HEK293 (cell line): Measurements from ENCODE around the gene LEP.

Source experiments
- CTCF ChIA-PET: fragments of 350-600 bp; formaldehyde crosslinking; extraction: SDS; loops from one replicate; lab custom pipeline; 2021; ENCODE audit warnings: antibody characterized with exemption; lab: Yijun Ruan, JAX
- POLR2A ChIA-PET: fragments of 300-600 bp; formaldehyde crosslinking; extraction: SDS; loops from one replicate; lab custom pipeline; 2020; ENCODE audit warnings: antibody characterized with exemption, inconsistent platforms; lab: Yijun Ruan, JAX
- H3K27ac ChIP-seq: fragments of 200-500 bp; sonication (Bioruptor generic); 2 replicates; pipeline ENCODE4 v1.5.1; 2014; ENCODE audit warnings: low read depth, low read length, control low read depth, inconsistent platforms; ENCODE audit errors: extremely low read depth
- H3K36me3 ChIP-seq, 2 experiments: fragments of 200-500 bp in 1 of 2; sonication (Bioruptor generic) in 1 of 2; 1 replicate in 1 of 2; 2 replicates in 1 of 2; pipeline ENCODE4 v1.5.1; 2014 to 2017; ENCODE audit warnings: inconsistent platforms in 2 of 2, low read length in 2 of 2; ENCODE audit not compliant: control insufficient read depth in 2 of 2, insufficient read depth in 1 of 2
- H3K4me1 ChIP-seq: fragments of 200-500 bp; sonication (Bioruptor generic); 2 replicates; pipeline ENCODE4 v1.5.1; 2014; ENCODE audit warnings: mild to moderate bottlenecking, low read length, inconsistent platforms; ENCODE audit not compliant: control insufficient read depth, insufficient read depth
- H3K4me3 ChIP-seq: 2 replicates; pipeline ENCODE4 v1.5.1; 2011; ENCODE audit warnings: low read depth, mild to moderate bottlenecking, control low read depth, low read length, moderate library complexity
- H3K9me3 ChIP-seq: fragments of 200-500 bp; sonication (Bioruptor generic); 2 replicates; pipeline ENCODE4 v1.5.1; 2014; ENCODE audit warnings: low read depth, low read length, inconsistent platforms; ENCODE audit not compliant: control insufficient read depth, insufficient read depth
- KLF7 ChIP-seq: fragments of 450-650 bp; formaldehyde crosslinking; IDR thresholded peaks from 2 replicates; pipeline ENCODE4 v1.5.1; 2016; ENCODE audit warnings: missing biosample characterization, missing genetic modification characterization, borderline replicate concordance
- MZF1 ChIP-seq: fragments of 450-650 bp; formaldehyde crosslinking; IDR thresholded peaks from 2 replicates; pipeline ENCODE4 v1.5.1; 2017; ENCODE audit warnings: missing biosample characterization, missing genetic modification characterization, borderline replicate concordance
- PRDM1 ChIP-seq: fragments of 450-650 bp; formaldehyde crosslinking; IDR thresholded peaks from 2 replicates; pipeline ENCODE4; 2016; ENCODE audit warnings: missing biosample characterization, missing genetic modification characterization
- SP7 ChIP-seq: fragments of 450-650 bp; formaldehyde crosslinking; IDR thresholded peaks from 2 replicates; pipeline ENCODE4 v1.5.1; 2016; ENCODE audit warnings: missing biosample characterization, missing genetic modification characterization
- ZBTB20 ChIP-seq: fragments of 450-650 bp; formaldehyde crosslinking; IDR thresholded peaks from 2 replicates; pipeline ENCODE4 v1.5.1; 2016; ENCODE audit warnings: missing biosample characterization, missing genetic modification characterization
- ZBTB48 ChIP-seq: fragments of 450-650 bp; formaldehyde crosslinking; IDR thresholded peaks from 2 replicates; pipeline ENCODE4 v1.5.1; 2016; ENCODE audit warnings: missing biosample characterization, missing genetic modification characterization
- ZFHX2 ChIP-seq: fragments of 450-650 bp; formaldehyde crosslinking; conservative IDR thresholded peaks from 2 replicates; pipeline ENCODE4 v1.5.1; 2016; ENCODE audit warnings: missing biosample characterization, missing genetic modification characterization
- ZFP41 ChIP-seq: fragments of 450-650 bp; formaldehyde crosslinking; IDR thresholded peaks from 2 replicates; pipeline ENCODE4 v1.5.1; 2016; ENCODE audit warnings: missing biosample characterization, missing genetic modification characterization, borderline replicate concordance
- ZNF23 ChIP-seq: fragments of 450-650 bp; formaldehyde crosslinking; IDR thresholded peaks from 2 replicates; pipeline ENCODE4 v1.5.1; 2016; ENCODE audit warnings: missing biosample characterization, missing genetic modification characterization, borderline replicate concordance
- ZNF449 ChIP-seq: fragments of 450-650 bp; formaldehyde crosslinking; IDR thresholded peaks from 2 replicates; pipeline ENCODE4 v1.5.1; 2017; ENCODE audit warnings: missing biosample characterization, mild to moderate bottlenecking, missing genetic modification characterization, moderate library complexity
- ZNF544 ChIP-seq: fragments of 450-650 bp; formaldehyde crosslinking; IDR thresholded peaks from 2 replicates; pipeline ENCODE4 v1.5.0; 2017; ENCODE audit warnings: missing biosample characterization, missing genetic modification characterization
- ZNF580 ChIP-seq: fragments of 450-650 bp; formaldehyde crosslinking; IDR thresholded peaks from 2 replicates; pipeline ENCODE4 v1.5.1; 2016; ENCODE audit warnings: missing biosample characterization, missing genetic modification characterization
- ZNF747 ChIP-seq: fragments of 450-650 bp; formaldehyde crosslinking; IDR thresholded peaks from 2 replicates; pipeline ENCODE4 v1.5.1; 2016; ENCODE audit warnings: missing biosample characterization, missing genetic modification characterization
- TF ChIP-seq, protein P1 (sequence below): fragments of 450-650 bp; formaldehyde crosslinking; IDR thresholded peaks from 2 replicates; pipeline ENCODE4 v1.5.1; 2016; ENCODE audit warnings: missing biosample characterization, missing genetic modification characterization

The LEP gene

GRCh38 chr7:128244861-128245260 lies 3.8 kb downstream of the LEP start:
- POLR2A ChIA-PET, result no interaction called here
- no peak for TF ChIP-seq KLF7 (tag by site-specific recombination)
- TF ChIP-seq ZBTB48 (tag by site-specific recombination), result no peak
- TF ChIP-seq, protein P1, sequence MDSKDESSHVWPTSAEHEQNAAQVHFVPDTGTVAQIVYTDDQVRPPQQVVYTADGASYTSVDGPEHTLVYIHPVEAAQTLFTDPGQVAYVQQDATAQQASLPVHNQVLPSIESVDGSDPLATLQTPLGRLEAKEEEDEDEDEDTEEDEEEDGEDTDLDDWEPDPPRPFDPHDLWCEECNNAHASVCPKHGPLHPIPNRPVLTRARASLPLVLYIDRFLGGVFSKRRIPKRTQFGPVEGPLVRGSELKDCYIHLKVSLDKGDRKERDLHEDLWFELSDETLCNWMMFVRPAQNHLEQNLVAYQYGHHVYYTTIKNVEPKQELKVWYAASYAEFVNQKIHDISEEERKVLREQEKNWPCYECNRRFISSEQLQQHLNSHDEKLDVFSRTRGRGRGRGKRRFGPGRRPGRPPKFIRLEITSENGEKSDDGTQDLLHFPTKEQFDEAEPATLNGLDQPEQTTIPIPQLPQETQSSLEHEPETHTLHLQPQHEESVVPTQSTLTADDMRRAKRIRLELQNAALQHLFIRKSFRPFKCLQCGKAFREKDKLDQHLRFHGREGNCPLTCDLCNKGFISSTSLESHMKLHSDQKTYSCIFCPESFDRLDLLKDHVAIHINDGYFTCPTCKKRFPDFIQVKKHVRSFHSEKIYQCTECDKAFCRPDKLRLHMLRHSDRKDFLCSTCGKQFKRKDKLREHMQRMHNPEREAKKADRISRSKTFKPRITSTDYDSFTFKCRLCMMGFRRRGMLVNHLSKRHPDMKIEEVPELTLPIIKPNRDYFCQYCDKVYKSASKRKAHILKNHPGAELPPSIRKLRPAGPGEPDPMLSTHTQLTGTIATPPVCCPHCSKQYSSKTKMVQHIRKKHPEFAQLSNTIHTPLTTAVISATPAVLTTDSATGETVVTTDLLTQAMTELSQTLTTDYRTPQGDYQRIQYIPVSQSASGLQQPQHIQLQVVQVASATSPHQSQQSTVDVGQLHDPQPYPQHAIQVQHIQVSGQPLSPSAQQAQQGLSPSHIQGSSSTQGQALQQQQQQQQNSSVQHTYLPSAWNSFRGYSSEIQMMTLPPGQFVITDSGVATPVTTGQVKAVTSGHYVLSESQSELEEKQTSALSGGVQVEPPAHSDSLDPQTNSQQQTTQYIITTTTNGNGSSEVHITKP (tag by site-specific recombination), result peak; percentile 64
- TF ChIP-seq MZF1 (tag by site-specific recombination), result no peak
- no peak for TF ChIP-seq ZNF580
- no peak for TF ChIP-seq ZFHX2 (tag by site-specific recombination)
- TF ChIP-seq, all 188 proteins: peak for 1
- CTCF ChIA-PET, result no interaction called here

DNA sequence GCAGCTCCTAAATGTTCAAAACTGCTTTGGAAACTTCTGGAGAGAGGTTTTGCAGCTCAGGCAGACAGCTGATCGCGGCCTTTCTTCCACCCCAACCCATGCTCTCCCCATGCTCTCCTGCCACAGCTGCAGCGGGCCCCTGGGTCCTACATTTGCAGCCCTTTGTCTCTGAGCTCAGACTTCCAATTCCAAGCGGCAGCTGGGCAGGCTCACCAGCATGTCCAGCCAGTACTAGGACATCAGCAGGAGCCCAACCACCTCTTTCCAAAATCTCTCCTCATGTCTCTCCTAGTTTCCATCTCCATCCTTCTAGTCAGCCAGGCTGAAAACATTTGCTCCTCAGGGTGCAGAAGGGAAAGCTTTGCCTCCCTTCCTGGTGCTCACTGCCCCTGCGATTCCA lies 6.0 kb downstream of the LEP start:
- ChIA-PET POLR2A (no interaction called here), CTCF (no interaction called here)
- H3K4me1 ChIP-seq, result no peaks in the 10 kb centered on the region
- H3K4me3 ChIP-seq, result no peak overlapping the region
- no peak overlapping the region for H3K27ac ChIP-seq
- no peaks in the 10 kb centered on the region for H3K36me3 ChIP-seq
- no peaks in the 10 kb centered on the region for H3K9me3 ChIP-seq
- TF ChIP-seq ZNF449 (tag by site-specific recombination), result peak; percentile 67; the same call in 1 of the 2 replicates
- no peak for TF ChIP-seq ZNF23 (tag by site-specific recombination)
- TF ChIP-seq ZNF747 (tag by site-specific recombination), result no peak
- no peak for TF ChIP-seq ZFP41 (tag by site-specific recombination)

More at GRCh38 chr7:128244861-128245260, 3.8 kb downstream of the LEP start:
- Histone ChIP-seq H3K9me3 (no peaks in the 10 kb centered on the region), H3K27ac (no peak overlapping the region), H3K4me1 (no peaks in the 10 kb centered on the region), H3K36me3 (no peaks in the 10 kb centered on the region), H3K4me3 (no peak overlapping the region)

GRCh38 chr7:128247640-128248194 lies 6.6 kb downstream of the LEP start:
- H3K4me3 ChIP-seq, result no peak overlapping the region
- no peak overlapping the region for H3K27ac ChIP-seq
- 0 out of 2 replicates have a peak, but pooled peaks have one; percentile 30 for TF ChIP-seq ZBTB20 (tag by site-specific recombination)
- no peak for TF ChIP-seq PRDM1
- ChIA-PET CTCF (no interaction called here), POLR2A (no interaction called here)
- H3K4me1 ChIP-seq, result no peaks in the 10 kb centered on the region
- no peaks in the 10 kb centered on the region for H3K36me3 ChIP-seq
- H3K9me3 ChIP-seq, result no peaks in the 10 kb centered on the region

GRCh38 chr7:128251337-128251736 lies 10.3 kb downstream of the LEP start:
- no peaks in the 10 kb centered on the region for H3K9me3 ChIP-seq
- CTCF ChIA-PET, result interaction anchor here (1.0 kb wide), 1 partner anchor 543 kb away, joined by 3 read pairs; no protein-coding TSS in a partner anchor
- no peaks in the 10 kb centered on the region for H3K36me3 ChIP-seq
- no peaks in the 10 kb centered on the region for H3K4me1 ChIP-seq
- no peak overlapping the region for H3K27ac ChIP-seq
- no peak overlapping the region for H3K4me3 ChIP-seq
- TF ChIP-seq SP7 (tag by site-specific recombination), result peak; percentile 99
- TF ChIP-seq ZNF544 (tag by site-specific recombination), result no peak
- TF ChIP-seq, all 188 proteins: peak for 1
- POLR2A ChIA-PET, result no interaction called here
